IMR-90 (cell line): Measurements from ENCODE around the gene CUL4B. TPM values are rescaled to one million over a fixed set of nuclear protein-coding genes. Genes with fewer than 3 reads are reported as not detected.

Experiments used
- ATAC-seq: fragments of 200-7000 bp; cut with Tn5 transposase; 2 replicates; pipeline ENCODE4 v1.9.1; 2020; ENCODE audit warnings: low read depth, mild to moderate bottlenecking, moderate library complexity
- BruUV-seq: library from RNA; stranded (reverse); fragments of 400-500 nt; replicated peaks from 2 replicates; lab custom pipeline; 2021; lab: Mats Ljungman, UMichigan
- CTCF ChIA-PET: fragments of 300-600 bp; formaldehyde crosslinking; extraction: SDS; loops from one replicate; lab custom pipeline; 2021; ENCODE audit warnings: antibody characterized with exemption; lab: Yijun Ruan, JAX
- POLR2A ChIA-PET: fragments of 300-600 bp; sonication (Branson Sonifier 250); formaldehyde crosslinking; loops from one replicate; lab custom pipeline; 2022; ENCODE audit warnings: antibody characterized with exemption; ENCODE audit not compliant: unreplicated experiment; lab: Charles Lee
- DNase-seq: peaks from one replicate; pipeline ENCODE4 v3.0.0; 2013
- H2AFZ ChIP-seq: replicated peaks from 2 replicates; pipeline ENCODE3; 2013; ENCODE audit warnings: low read length, mild to moderate bottlenecking; ENCODE audit not compliant: poor library complexity
- H2AK5ac ChIP-seq: 2 replicates; pipeline ENCODE4 v1.6.1; 2013; ENCODE audit warnings: low read depth, low read length, inconsistent platforms
- H2AK9ac ChIP-seq: replicated peaks from 2 replicates; pipeline ENCODE3; 2013; ENCODE audit warnings: mild to moderate bottlenecking, low read depth, low read length, moderate library complexity; ENCODE audit not compliant: poor library complexity
- H2BK120ac ChIP-seq: 2 replicates; pipeline ENCODE4 v1.6.1; 2013; ENCODE audit warnings: low read depth, low read length, inconsistent platforms
- H2BK15ac ChIP-seq: 3 replicates; pipeline ENCODE4 v1.6.1; 2013; ENCODE audit warnings: low read depth, low read length, inconsistent platforms
- H2BK20ac ChIP-seq: 2 replicates; pipeline ENCODE4 v1.6.1; 2013; ENCODE audit warnings: low read depth, mild to moderate bottlenecking, inconsistent platforms, low read length, moderate library complexity
- H2BK5ac ChIP-seq: 2 replicates; pipeline ENCODE4 v1.6.1; 2013; ENCODE audit warnings: mild to moderate bottlenecking, low read depth, low read length, inconsistent platforms; ENCODE audit not compliant: poor library complexity, severe bottlenecking
- H3K14ac ChIP-seq: replicated peaks from 2 replicates; pipeline ENCODE4 v1.6.1; 2013; ENCODE audit warnings: low read depth, low read length, inconsistent platforms
- H3K18ac ChIP-seq: 2 replicates; pipeline ENCODE4 v1.6.1; 2013; ENCODE audit warnings: low read depth, low read length, control low read depth
- H3K23ac ChIP-seq: 2 replicates; pipeline ENCODE4 v1.6.1; 2013; ENCODE audit warnings: low read depth, low read length, inconsistent platforms
- H3K27ac ChIP-seq: 2 replicates; pipeline ENCODE4 v1.5.1; 2013; ENCODE audit warnings: mild to moderate bottlenecking, control low read depth, low read length; ENCODE audit not compliant: insufficient read depth
- H3K27me3 ChIP-seq: 2 replicates; pipeline ENCODE4 v1.6.1; 2013; ENCODE audit warnings: low read length; ENCODE audit not compliant: control insufficient read depth, insufficient read depth
- H3K36me3 ChIP-seq: 2 replicates; pipeline ENCODE4 v1.6.1; 2013; ENCODE audit warnings: low read length, mixed read lengths; ENCODE audit not compliant: control insufficient read depth, insufficient read depth
- H3K4ac ChIP-seq: 2 replicates; pipeline ENCODE4 v1.6.1; 2013; ENCODE audit warnings: low read depth, low read length, inconsistent platforms
- H3K4me1 ChIP-seq: 2 replicates; pipeline ENCODE4 v1.6.1; 2013; ENCODE audit warnings: low read length, mixed read lengths; ENCODE audit not compliant: control insufficient read depth, insufficient read depth
- H3K4me2 ChIP-seq: 2 replicates; pipeline ENCODE4 v1.6.1; 2013; ENCODE audit warnings: low read depth, mild to moderate bottlenecking, control low read depth, low read length, moderate library complexity
- H3K4me3 ChIP-seq: 2 replicates; pipeline ENCODE4 v1.5.1; 2013; ENCODE audit warnings: low read depth, mild to moderate bottlenecking, control low read depth, low read length, moderate library complexity; ENCODE audit not compliant: insufficient read depth
- H3K56ac ChIP-seq: 2 replicates; pipeline ENCODE4 v1.6.1; 2013; ENCODE audit warnings: low read length, inconsistent platforms; ENCODE audit not compliant: insufficient read depth; ENCODE audit errors: extremely low read depth
- H3K79me1 ChIP-seq, 2 experiments: 2 replicates each; pipeline ENCODE4 v1.6.1; 2013; ENCODE audit warnings: low read length in 2 of 2, inconsistent platforms in 1 of 2, low read depth in 1 of 2
- H3K9ac ChIP-seq: 2 replicates; pipeline ENCODE4 v1.6.1; 2013; ENCODE audit warnings: low read depth, low read length, control low read depth
- H3K9me1 ChIP-seq: 2 replicates; pipeline ENCODE4 v1.6.1; 2013; ENCODE audit warnings: low read length, inconsistent platforms; ENCODE audit not compliant: insufficient read depth
- H3K9me3 ChIP-seq: 2 replicates; pipeline ENCODE4 v1.6.1; 2013; ENCODE audit warnings: low read length; ENCODE audit not compliant: control insufficient read depth, insufficient read depth
- H4K20me1 ChIP-seq: 2 replicates; pipeline ENCODE4 v1.6.1; 2013; ENCODE audit warnings: low read length, inconsistent platforms; ENCODE audit not compliant: insufficient read depth
- H4K5ac ChIP-seq: 2 replicates; pipeline ENCODE4 v1.6.1; 2013; ENCODE audit warnings: mild to moderate bottlenecking, low read depth, low read length, control low read depth
- H4K8ac ChIP-seq, 2 experiments: 2 replicates each; pipeline ENCODE4 v1.6.1; 2013; ENCODE audit warnings: low read depth in 2 of 2, low read length in 2 of 2, control low read depth in 1 of 2, inconsistent platforms in 1 of 2
- H4K91ac ChIP-seq: 2 replicates; pipeline ENCODE4 v1.6.1; 2013; ENCODE audit warnings: low read depth, low read length, inconsistent platforms; ENCODE audit not compliant: insufficient read depth
- BHLHE40 ChIP-seq: fragments of 150-350 bp; IDR thresholded peaks from 2 replicates; pipeline ENCODE4 v1.6.1; 2016; ENCODE audit warnings: mild to moderate bottlenecking, low read depth, low read length
- CEBPB ChIP-seq: IDR thresholded peaks from 2 replicates; pipeline ENCODE4 v1.6.1; 2012; ENCODE audit warnings: low read depth, low read length, improper control_type of control experiment
- CHD1 ChIP-seq: IDR thresholded peaks from 2 replicates; pipeline ENCODE4 v1.6.1; 2012; ENCODE audit warnings: low read depth, low read length, improper control_type of control experiment
- FOS ChIP-seq: fragments of 150-350 bp; IDR thresholded peaks from 2 replicates; pipeline ENCODE4 v1.6.1; 2016; ENCODE audit warnings: low read depth, low read length
- MAFK ChIP-seq: IDR thresholded peaks from 2 replicates; pipeline ENCODE4 v1.6.1; 2012; ENCODE audit warnings: low read depth, low read length, improper control_type of control experiment
- MAZ ChIP-seq: IDR thresholded peaks from 2 replicates; pipeline ENCODE4 v1.6.1; 2012; ENCODE audit warnings: low read depth, mild to moderate bottlenecking, low read length, improper control_type of control experiment, moderate library complexity, borderline replicate concordance
- MXI1 ChIP-seq: IDR thresholded peaks from 2 replicates; pipeline ENCODE4 v1.6.1; 2012; ENCODE audit warnings: low read depth, mild to moderate bottlenecking, low read length, moderate library complexity, borderline replicate concordance
- NFE2L2 ChIP-seq: fragments of 150-350 bp; IDR thresholded peaks from 2 replicates; pipeline ENCODE4 v1.6.1; 2016; ENCODE audit warnings: low read depth, mild to moderate bottlenecking, low read length
- POLR2A ChIP-seq: IDR thresholded peaks from 2 replicates; pipeline ENCODE4 v1.6.1; 2012; ENCODE audit warnings: mild to moderate bottlenecking, low read depth, low read length
- RAD21 ChIP-seq: IDR thresholded peaks from 2 replicates; pipeline ENCODE4 v1.6.1; 2012; ENCODE audit warnings: low read length, improper control_type of control experiment
- RCOR1 ChIP-seq: IDR thresholded peaks from 2 replicates; pipeline ENCODE4 v1.6.1; 2012; ENCODE audit warnings: mild to moderate bottlenecking, low read length, improper control_type of control experiment; ENCODE audit not compliant: insufficient replicate concordance
- RFX5 ChIP-seq: IDR thresholded peaks from 2 replicates; pipeline ENCODE4 v1.8.0; 2012; ENCODE audit warnings: low read depth, mild to moderate bottlenecking, low read length, moderate library complexity
- SMC3 ChIP-seq: fragments of 150-350 bp; IDR thresholded peaks from 2 replicates; pipeline ENCODE4 v1.6.1; 2016; ENCODE audit warnings: low read depth, mild to moderate bottlenecking, antibody characterized with exemption, low read length, moderate library complexity
- WGBS, 2 experiments: methylation state at CpG; one replicate each; pipeline versions ENCODE4 v1.1.5 to v1.1.7; 2013; ENCODE audit warnings: missing lambda C conversion rate in 2 of 2; ENCODE audit not compliant: insufficient read length in 1 of 2; ENCODE audit errors: extremely low coverage in 2 of 2; 5-methylcytosine and 5-hydroxymethylcytosine counted together
- dilution Hi-C: fragments of 300-500 bp; cut with HindIII; formaldehyde crosslinking; loops from one replicate; pipeline ENCODE4 v1.14.3; 2018; ENCODE audit warnings: low sequenced_read_pairs; ENCODE audit not compliant: unreplicated experiment
- in situ Hi-C: fragments of 300-500 bp; cut with MboI; formaldehyde crosslinking; loops from 3 replicates; pipeline ENCODE4 v1.14.3; 2019; ENCODE audit warnings: low sequenced_read_pairs, inconsistent platforms, mixed read lengths
- intact Hi-C: fragments of 100-400 bp; cut with micrococcal nuclease; formaldehyde crosslinking; loops from 2 replicates; pipeline ENCODE4 v1.10.0; 2022
- polyA plus RNA-seq, 3 experiments: library from polyadenylated mRNA; depleted of rRNA; stranded (reverse); fragments of >200 nt; gene quantifications; 2 replicates each; pipeline ENCODE4 v1.2.3, GENCODE V29; 2012; ENCODE audit warnings: low replicate concordance in 1 of 3
- total RNA-seq: library from RNA; depleted of rRNA; stranded (reverse); fragments of >200 nt; gene quantifications from 2 replicates; pipeline ENCODE4 v1.2.3, GENCODE V29; 2012
- TF ChIP-seq, protein P1 (sequence below): fragments of 150-350 bp; IDR thresholded peaks from 2 replicates; pipeline ENCODE4 v1.6.1; 2016; ENCODE audit warnings: low read depth, mild to moderate bottlenecking, low read length, moderate library complexity, borderline replicate concordance
- TF ChIP-seq, protein P2 (sequence below): conservative IDR thresholded peaks from 2 replicates; pipeline ENCODE4 v1.5.1; 2012; ENCODE audit warnings: mild to moderate bottlenecking, low read depth, low read length, improper control_type of control experiment
- TF ChIP-seq, protein P3 (sequence below): fragments of 150-350 bp; IDR thresholded peaks from 2 replicates; pipeline ENCODE4 v1.6.1; 2017; ENCODE audit warnings: mild to moderate bottlenecking, antibody characterized with exemption, low read length, low read depth

CUL4B gene
- total and polyA plus RNA-seq, 2 of the 4 experiments (the other 2 are of a cell fraction), result 19.4 to 30.9 TPM

DNA sequence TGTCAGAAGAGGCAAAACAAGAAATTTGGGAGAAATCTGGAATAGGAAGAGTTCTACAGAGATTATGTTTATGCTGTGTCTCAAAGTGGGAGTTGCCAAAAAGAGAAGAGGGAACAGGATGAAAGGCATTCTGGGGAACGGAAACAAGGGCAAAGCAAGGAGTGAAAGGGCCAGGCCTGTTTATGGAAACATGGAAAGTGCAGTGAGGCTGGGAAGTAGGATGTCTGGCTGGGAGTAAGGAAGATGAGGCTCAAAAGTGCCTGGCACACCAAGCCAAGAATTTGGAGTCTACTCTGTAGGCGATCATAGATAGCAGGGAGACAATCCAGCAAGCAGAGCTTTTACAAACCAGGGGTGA, 1.8 kb upstream of the CUL4B start:
- CTCF ChIA-PET, result no interaction called here
- dilution Hi-C loops (no loop called here), in situ Hi-C loops (no loop called here), intact Hi-C loops (no loop called here)
- Histone ChIP-seq H2AK9ac (no peak overlapping the region), H4K91ac (no peak overlapping the region), H3K56ac (no peak overlapping the region), H3K4me1 (no peaks in the 10 kb centered on the region), H2BK20ac (no peak overlapping the region), H2BK5ac (no peak overlapping the region), H3K18ac (no peak overlapping the region), H2AFZ (peak overlapping the region; percentile 47), H3K4me2 (no peak overlapping the region), H3K9me3 (no peaks in the 10 kb centered on the region), H3K23ac (no peak overlapping the region), H3K79me1 (no peaks in the 10 kb centered on the region; a peak in 1 of 4 replicates), H3K36me3 (no peaks in the 10 kb centered on the region; the same call in 1 of the 2 replicates), H3K9me1 (no peaks in the 10 kb centered on the region), H3K4ac (no peak overlapping the region), H3K14ac (no peak overlapping the region), H4K5ac (peak overlapping the region; percentile 42; the same call in 1 of the 2 replicates), H2BK15ac (no peak overlapping the region), H4K8ac (peak overlapping the region in 1 of 2 experiments; percentile 6; a peak in 2 of 4 replicates), H4K20me1 (no peaks in the 10 kb centered on the region), H3K4me3 (no peak overlapping the region), H3K27ac (peak overlapping the region; percentile 4; the same call in 1 of the 2 replicates), H3K9ac (no peak overlapping the region), H2BK120ac (no peak overlapping the region), H2AK5ac (no peak overlapping the region), H3K27me3 (no peaks in the 10 kb centered on the region)
- no TSS peak for BruUV-seq
- WGBS, 2 experiments, result 83% methylated on average over 1 of the region's 2 CpGs; no CpG with 5 or more reads in 1 of the 2 experiments
- POLR2A ChIA-PET, result no interaction called here
- ATAC-seq, result no peak
- TF ChIP-seq, protein P1, sequence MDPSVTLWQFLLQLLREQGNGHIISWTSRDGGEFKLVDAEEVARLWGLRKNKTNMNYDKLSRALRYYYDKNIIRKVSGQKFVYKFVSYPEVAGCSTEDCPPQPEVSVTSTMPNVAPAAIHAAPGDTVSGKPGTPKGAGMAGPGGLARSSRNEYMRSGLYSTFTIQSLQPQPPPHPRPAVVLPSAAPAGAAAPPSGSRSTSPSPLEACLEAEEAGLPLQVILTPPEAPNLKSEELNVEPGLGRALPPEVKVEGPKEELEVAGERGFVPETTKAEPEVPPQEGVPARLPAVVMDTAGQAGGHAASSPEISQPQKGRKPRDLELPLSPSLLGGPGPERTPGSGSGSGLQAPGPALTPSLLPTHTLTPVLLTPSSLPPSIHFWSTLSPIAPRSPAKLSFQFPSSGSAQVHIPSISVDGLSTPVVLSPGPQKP, result no peak
- no peak for TF ChIP-seq RFX5
- no peak for TF ChIP-seq CEBPB
- TF ChIP-seq, protein P2, sequence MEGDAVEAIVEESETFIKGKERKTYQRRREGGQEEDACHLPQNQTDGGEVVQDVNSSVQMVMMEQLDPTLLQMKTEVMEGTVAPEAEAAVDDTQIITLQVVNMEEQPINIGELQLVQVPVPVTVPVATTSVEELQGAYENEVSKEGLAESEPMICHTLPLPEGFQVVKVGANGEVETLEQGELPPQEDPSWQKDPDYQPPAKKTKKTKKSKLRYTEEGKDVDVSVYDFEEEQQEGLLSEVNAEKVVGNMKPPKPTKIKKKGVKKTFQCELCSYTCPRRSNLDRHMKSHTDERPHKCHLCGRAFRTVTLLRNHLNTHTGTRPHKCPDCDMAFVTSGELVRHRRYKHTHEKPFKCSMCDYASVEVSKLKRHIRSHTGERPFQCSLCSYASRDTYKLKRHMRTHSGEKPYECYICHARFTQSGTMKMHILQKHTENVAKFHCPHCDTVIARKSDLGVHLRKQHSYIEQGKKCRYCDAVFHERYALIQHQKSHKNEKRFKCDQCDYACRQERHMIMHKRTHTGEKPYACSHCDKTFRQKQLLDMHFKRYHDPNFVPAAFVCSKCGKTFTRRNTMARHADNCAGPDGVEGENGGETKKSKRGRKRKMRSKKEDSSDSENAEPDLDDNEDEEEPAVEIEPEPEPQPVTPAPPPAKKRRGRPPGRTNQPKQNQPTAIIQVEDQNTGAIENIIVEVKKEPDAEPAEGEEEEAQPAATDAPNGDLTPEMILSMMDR, result no peak
- no peak for TF ChIP-seq CHD1
- TF ChIP-seq BHLHE40, result no peak
- no peak for TF ChIP-seq RCOR1
- no peak for TF ChIP-seq SMC3
- TF ChIP-seq FOS, result no peak
- no peak for TF ChIP-seq POLR2A
- no peak for TF ChIP-seq MAZ
- TF ChIP-seq, protein P3, sequence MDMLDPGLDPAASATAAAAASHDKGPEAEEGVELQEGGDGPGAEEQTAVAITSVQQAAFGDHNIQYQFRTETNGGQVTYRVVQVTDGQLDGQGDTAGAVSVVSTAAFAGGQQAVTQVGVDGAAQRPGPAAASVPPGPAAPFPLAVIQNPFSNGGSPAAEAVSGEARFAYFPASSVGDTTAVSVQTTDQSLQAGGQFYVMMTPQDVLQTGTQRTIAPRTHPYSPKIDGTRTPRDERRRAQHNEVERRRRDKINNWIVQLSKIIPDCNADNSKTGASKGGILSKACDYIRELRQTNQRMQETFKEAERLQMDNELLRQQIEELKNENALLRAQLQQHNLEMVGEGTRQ, result no peak
- TF ChIP-seq MXI1, result no peak
- TF ChIP-seq MAFK, result no peak
- TF ChIP-seq RAD21, result no peak
- no peak for TF ChIP-seq NFE2L2
- no peak for DNase-seq
